Colonic mucosa (tissue), 4 donors: ENCODE results near the gene MND1. TPM values are rescaled to one million over a fixed set of nuclear protein-coding genes. Genes with fewer than 3 reads are reported as not detected.

Experiments
- DNase-seq: peaks from one replicate; pipeline ENCODE4 v3.0.0-alpha.2; 2020
- H3K27ac ChIP-seq: fragments of 200-600 bp; one replicate; pipeline ENCODE4 v1.8.0; 2021
- H3K27me3 ChIP-seq: fragments of 200-600 bp; one replicate; pipeline ENCODE4 v1.8.0; 2021
- H3K36me3 ChIP-seq: fragments of 200-600 bp; one replicate; pipeline ENCODE4 v1.8.0; 2021
- H3K4me1 ChIP-seq: fragments of 200-600 bp; one replicate; pipeline ENCODE4 v1.8.0; 2021; ENCODE audit warnings: mild to moderate bottlenecking
- H3K4me3 ChIP-seq: fragments of 200-600 bp; one replicate; pipeline ENCODE4 v1.8.0; 2021
- H3K9ac ChIP-seq, 2 donors: one replicate each; pipeline ENCODE4 v1.7.0; 2013; ENCODE audit warnings: control low read depth in 2 of 2, low read depth in 2 of 2, low read length in 2 of 2
- H3K9me3 ChIP-seq: fragments of 200-600 bp; one replicate; pipeline ENCODE4 v1.8.0; 2021
- intact Hi-C: fragments of 100-400 bp; cut with DNase I; formaldehyde crosslinking; loops from one replicate; pipeline ENCODE4 v1.14.1; 2022
- total RNA-seq, 2 donors: library from RNA; stranded (reverse); fragmentation: NEBNext Ultra II Directional in 1 of 2; extraction: Animal tissue kit (Norgen Biotek cat#: 25700) in 1 of 2; gene quantifications; one replicate each; pipeline ENCODE4 v1.2.1, GENCODE V29; 2021
- TF ChIP-seq, protein P1 (sequence below): fragments of 200-600 bp; IDR thresholded peaks from one replicate; pipeline ENCODE4 v1.8.0; 2022; ENCODE audit warnings: antibody characterized with exemption, mild to moderate bottlenecking
- donor health status: healthy.
- donor health status: DM: no; HTN: no; CAD: no.
- donor health status: DM: no; HTN: no; CAD: no.

MND1 gene
- total RNA-seq, 2 donors from 2014 or later = 4.8 to 11.7 TPM

- H3K36me3 ChIP-seq = no peaks in the 10 kb centered on the region
- no peaks in the 10 kb centered on the region for H3K4me1 ChIP-seq
- no peaks in the 10 kb centered on the region for H3K27me3 ChIP-seq
- H3K9me3 ChIP-seq = no peaks in the 10 kb centered on the region
- intact Hi-C loops = loop anchor here (10.0 kb wide), 1 partner anchor 295 kb away; no protein-coding TSS in a partner anchor
- H3K9ac ChIP-seq = no peak overlapping the region
- TF ChIP-seq, protein P1, sequence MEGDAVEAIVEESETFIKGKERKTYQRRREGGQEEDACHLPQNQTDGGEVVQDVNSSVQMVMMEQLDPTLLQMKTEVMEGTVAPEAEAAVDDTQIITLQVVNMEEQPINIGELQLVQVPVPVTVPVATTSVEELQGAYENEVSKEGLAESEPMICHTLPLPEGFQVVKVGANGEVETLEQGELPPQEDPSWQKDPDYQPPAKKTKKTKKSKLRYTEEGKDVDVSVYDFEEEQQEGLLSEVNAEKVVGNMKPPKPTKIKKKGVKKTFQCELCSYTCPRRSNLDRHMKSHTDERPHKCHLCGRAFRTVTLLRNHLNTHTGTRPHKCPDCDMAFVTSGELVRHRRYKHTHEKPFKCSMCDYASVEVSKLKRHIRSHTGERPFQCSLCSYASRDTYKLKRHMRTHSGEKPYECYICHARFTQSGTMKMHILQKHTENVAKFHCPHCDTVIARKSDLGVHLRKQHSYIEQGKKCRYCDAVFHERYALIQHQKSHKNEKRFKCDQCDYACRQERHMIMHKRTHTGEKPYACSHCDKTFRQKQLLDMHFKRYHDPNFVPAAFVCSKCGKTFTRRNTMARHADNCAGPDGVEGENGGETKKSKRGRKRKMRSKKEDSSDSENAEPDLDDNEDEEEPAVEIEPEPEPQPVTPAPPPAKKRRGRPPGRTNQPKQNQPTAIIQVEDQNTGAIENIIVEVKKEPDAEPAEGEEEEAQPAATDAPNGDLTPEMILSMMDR = no peak
- no peak overlapping the region for H3K4me3 ChIP-seq
- no peak overlapping the region for H3K27ac ChIP-seq
- no peak for DNase-seq
These were observed 95.3 kb downstream of the MND1 start for GRCh38 chr4:153439831-153440230.

- Histone ChIP-seq H3K9me3 (no peaks in the 10 kb centered on the region), H3K27me3 (no peaks in the 10 kb centered on the region), H3K36me3 (no peaks in the 10 kb centered on the region), H3K9ac (no peak overlapping the region), H3K4me3 (no peak overlapping the region), H3K27ac (no peak overlapping the region), H3K4me1 (no peaks in the 10 kb centered on the region)
- TF ChIP-seq, protein P1 = no peak
- intact Hi-C loops = no loop called here
- no peak for DNase-seq
These were observed 96.0 kb downstream of the MND1 start for GRCh38 chr4:153440475-153440874.

GRCh38 chr4:153447175-153447905, 102.9 kb downstream of the MND1 start:
- TF ChIP-seq, protein P1 = no peak
- no peak overlapping the region for H3K27ac ChIP-seq
- H3K27me3 ChIP-seq = no peaks in the 10 kb centered on the region
- H3K4me3 ChIP-seq = no peak overlapping the region
- no peaks in the 10 kb centered on the region for H3K9me3 ChIP-seq
- no peak for DNase-seq
- no peaks in the 10 kb centered on the region for H3K4me1 ChIP-seq
- intact Hi-C loops = no loop called here
- H3K9ac ChIP-seq = no peak overlapping the region
- H3K36me3 ChIP-seq = no peaks in the 10 kb centered on the region

- Histone ChIP-seq H3K4me3 (no peak overlapping the region), H3K9me3 (no peaks in the 10 kb centered on the region), H3K9ac (no peak overlapping the region), H3K27me3 (no peaks in the 10 kb centered on the region), H3K4me1 (no peaks in the 10 kb centered on the region), H3K36me3 (no peaks in the 10 kb centered on the region), H3K27ac (no peak overlapping the region)
- TF ChIP-seq, protein P1 = no peak
- intact Hi-C loops = no loop called here
- no peak for DNase-seq
These were observed 103.7 kb downstream of the MND1 start for GRCh38 chr4:153448003-153448731.

GRCh38 chr4:153449338-153449737, 104.8 kb downstream of the MND1 start:
- no peaks in the 10 kb centered on the region for H3K27me3 ChIP-seq
- no peak overlapping the region for H3K4me3 ChIP-seq
- no peaks in the 10 kb centered on the region for H3K36me3 ChIP-seq
- no peaks in the 10 kb centered on the region for H3K4me1 ChIP-seq
- no peak for DNase-seq
- intact Hi-C loops = no loop called here
- no peak overlapping the region for H3K27ac ChIP-seq
- H3K9me3 ChIP-seq = no peaks in the 10 kb centered on the region
- TF ChIP-seq, protein P1 = no peak
- no peak overlapping the region for H3K9ac ChIP-seq
